HG03342 (cell line): ENCODE results near the gene JMJD4.
"Not testable (repeated sequence)": the region's sequence is repeated elsewhere in the genome, so short reads cannot be mapped to it uniquely, and the experiment has no call there.

ENCODE experiments used
- ATAC-seq: cut with Tn5 transposase; IDR thresholded peaks from one replicate; pipeline ENCODE4 v1.9.1; 2021; ENCODE audit warnings: mild to moderate bottlenecking, moderate library complexity; ENCODE audit not compliant: unreplicated experiment

JMJD4 gene

DNA sequence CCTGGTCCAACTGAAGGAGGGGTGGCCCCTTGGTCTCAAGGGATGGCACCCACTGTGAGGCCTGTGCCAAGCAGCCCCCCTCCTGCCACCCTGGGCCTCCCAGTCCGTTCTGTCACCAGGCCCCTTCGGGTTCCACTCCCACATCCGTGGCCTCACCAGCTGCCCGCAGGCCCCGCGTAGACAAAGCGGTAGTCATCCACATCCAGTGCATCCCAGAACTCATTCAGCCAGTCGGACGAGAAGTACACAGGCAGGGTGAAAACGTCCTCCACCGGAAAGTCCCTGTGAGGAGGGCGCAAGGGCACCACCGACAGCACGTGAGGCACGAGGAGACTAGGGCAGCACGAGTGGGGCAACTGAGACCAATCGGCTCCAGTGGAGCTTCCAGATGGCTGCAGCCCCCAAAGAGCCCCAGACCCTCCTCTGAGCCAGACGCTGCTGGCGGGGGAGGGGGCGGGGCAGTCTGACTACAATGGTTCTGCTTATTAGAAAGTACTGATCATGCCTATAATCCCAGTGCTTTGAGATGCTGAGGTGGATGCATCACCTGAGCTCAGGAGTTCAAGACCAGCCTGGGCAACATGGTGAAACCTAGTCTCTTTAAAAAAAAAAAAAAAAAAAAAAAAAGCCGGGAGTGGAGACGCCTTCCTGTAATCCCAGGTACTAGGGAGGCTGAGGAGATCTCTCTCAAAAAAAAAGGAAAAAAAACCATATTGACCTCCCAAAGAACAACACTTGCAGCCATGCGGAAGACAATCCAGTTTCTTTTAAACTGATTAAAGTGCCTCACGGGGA, 1.2 kb downstream of the JMJD4 start:
- no peak for ATAC-seq

DNA sequence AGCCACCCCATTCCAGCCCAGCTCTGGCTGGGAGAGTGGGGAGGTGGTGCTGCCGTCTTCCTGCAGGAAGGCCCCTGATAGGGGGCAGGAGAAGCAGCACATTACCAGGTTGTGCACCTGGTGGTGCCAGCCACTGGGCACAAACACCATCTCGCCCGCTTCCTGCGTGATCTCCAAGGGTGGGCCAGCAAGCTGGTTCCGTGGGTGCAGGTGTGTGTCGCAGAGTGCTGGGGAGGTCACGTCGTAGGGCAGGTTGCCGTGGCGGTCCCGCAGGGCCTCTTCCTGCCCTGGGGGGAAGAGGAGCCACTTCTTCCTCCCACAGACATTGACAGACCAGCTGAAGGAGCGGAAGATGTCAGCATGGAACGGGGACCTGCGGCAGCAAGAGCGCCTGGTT, 1.8 kb downstream of the JMJD4 start:
- ATAC-seq = no peak

DNA sequence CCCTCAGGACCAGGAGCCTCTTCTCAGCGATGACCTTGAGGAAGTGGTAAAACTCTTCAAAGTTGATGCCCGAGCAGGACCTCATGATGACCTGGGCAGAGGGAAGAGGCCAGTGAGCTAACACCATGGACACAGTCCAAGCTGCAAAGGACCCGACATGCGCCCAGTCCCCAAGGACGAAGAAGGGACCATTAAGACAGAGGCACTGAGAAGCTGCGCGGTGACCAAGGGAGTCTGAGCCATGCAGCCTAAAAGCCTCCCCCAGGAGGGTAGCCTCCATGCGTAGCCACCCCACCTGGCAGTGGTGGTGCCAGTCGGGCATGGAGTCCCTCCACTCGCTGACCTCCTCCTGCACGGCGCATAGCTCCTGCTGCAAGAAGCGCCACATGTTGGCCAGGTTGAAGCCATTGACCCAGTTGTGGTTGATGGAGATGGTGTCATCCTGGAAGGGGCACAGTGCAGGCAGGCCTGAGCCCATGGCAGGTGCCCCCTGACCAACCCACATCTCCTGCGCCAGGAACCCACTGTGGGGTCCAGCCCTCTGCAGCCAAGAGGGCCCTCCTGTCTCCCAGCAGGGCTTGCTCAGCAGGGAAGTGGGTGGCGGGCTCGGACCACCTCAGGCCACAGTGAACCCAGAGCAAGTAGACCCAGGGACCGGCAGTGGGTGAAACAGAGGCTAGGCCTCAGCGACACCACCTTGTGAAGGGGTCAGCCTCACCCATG, 2.4 kb downstream of the JMJD4 start:
- ATAC-seq = no peak

DNA sequence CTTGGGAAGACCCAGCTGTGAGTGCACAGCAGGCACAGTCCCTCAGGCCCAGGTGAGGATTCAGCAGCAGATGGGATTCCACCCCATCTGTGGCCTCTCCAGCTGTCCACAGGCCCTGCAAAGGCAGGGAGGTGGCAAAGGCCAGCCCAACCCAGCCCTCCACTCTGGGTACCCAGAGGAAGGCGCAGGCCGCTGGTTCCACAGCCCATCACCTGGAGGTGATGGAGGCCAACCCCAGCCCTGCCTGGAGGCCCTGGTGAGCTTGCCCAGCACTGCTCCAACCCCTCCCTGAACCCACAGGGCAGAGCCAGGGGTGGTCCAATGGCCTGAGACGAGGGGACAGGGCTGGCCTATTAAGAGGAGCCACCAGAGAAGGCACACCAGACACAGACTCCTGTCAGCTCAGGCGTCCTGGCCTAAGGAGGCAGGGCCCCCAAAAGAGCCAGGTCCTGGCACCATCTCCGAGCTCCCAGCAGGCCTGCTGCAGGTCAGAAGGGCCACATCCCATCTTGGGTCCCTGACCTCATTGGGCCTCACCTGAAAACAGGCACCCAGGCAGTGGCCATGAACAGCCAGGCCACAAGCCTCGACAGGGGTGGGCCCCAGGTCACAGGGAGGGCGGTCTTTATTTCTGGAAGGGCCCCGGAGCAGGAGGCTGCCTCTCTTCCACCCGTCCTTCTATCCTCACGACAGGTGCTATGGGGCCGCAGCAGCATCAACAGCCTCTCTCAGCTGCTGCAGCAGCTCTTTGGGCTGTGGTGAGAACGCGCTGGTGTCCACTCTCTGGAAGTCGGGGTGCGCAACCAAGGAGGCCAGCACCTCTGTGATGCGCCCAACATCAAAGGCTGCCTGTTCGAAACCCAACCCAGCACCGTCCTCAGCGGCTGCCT, 3.2 kb downstream of the JMJD4 start:
- no peak for ATAC-seq

DNA sequence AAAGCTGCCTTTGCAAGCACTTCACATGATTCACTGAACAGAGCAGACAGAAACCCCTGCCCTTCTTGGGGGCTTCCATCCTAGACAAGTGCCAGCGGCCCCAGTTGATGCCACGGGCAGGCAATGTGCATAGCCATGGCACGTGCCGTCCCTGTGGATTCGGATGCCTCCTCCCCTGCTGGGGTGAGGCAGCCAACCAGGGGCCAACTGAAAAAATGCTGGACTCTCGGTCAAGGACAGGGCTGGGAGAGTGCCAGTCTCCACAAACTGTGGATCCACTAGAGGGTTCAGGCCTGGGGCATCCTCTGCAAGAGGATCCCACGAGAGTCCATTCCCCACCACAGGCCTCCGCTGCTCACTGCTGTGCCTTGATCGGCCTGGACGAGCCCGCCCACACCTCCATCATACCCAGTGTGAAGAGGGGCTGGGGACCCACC, 3.8 kb downstream of the JMJD4 start:
- ATAC-seq = no peak

DNA sequence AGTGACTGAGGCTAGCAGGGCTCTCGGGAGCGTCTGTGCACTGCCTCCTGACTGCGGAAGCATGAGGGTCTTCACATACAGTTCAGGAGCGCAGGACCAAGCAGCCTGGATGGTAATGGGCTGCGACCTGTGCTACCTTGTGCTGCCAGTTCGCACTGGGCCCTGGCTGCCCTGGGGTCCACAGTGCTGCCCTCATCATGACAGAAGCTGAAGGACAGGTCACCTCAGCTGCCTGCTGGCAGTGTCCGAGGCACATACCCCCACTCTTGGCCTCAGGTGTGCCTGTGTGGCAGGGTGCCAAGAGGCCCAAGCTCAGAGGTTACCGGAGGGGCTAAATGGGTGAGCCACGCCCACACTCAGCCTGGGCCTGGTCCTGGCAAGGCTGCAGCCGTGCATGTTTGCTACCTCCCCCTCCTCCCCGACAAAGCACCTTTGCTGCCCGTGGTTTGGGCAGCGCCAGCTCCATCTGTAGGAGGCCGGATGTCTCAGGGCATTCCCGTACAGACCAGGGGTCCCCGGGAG, 4.4 kb downstream of the JMJD4 start:
- ATAC-seq = no peak

DNA sequence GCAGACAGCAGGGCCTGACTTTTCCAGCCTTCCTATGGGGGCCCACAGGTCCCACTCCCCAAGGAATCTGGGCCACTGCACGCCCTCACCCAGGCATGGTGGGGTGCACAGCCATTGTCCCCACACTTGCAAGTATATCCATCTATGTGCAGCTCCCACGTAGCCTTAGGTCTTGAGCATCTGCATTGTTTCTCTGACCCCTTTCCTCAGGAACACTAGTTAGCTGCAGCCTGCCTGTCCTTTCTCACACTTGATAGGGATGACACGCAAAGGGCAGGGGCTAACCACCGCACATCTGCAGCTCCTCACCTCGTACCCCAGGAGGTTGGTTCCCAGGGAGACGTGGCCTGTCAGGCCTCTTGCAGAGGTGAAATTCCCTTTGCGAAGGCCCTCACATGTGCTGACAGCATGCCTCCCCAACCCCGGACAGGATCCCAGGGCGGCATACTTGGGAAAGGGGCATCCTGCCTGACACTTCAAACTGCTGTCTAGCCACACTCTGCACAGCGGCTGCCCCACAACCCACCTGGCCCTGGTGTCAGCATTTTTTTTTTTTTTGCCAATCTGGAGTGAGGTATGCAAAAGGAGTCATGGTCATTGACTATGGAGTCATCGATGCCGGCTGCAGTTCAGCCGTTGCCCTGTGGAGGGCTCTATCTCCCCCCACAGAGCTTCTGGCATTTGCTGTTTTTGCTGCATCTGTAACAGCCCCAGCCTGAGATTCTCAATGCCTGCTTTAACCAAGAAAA, 5.0 kb downstream of the JMJD4 start:
- peak; percentile 26 for ATAC-seq

DNA sequence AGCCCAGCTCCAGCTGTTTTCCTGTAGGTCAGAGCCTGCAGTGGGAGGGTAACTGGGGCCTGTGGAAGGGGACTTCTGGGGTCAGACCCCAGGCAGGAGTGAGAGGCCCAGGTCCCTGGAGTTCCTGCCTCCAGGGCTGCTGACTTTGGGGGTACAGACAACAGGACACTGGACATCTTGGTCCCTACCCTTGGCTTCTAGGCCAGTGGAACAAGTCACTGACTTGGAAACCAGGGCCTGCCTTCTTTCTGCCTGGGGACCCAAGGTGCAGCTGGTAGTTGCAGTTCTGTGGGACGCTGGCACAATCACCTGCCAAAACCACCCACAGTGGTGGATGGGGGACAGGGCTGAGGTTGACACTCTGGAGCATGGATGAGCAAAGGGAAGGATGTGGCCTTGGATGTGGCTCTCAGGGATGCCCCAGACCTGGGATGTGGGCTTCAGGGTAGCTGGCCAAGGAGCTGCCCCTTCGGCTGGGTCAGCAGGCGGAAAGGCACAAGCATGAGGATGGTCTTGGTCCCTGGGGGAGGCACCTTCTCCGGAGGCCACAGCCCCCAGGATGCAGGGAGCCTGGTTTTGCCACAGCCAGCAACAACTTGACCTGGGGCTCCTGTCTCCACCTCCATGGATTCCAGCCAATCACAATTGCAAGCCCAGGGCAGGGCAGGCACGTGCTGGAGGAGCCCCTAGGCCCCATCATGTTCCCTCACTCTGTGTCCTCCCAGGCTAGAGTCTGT, 5.8 kb downstream of the JMJD4 start:
- ATAC-seq = no peak

DNA sequence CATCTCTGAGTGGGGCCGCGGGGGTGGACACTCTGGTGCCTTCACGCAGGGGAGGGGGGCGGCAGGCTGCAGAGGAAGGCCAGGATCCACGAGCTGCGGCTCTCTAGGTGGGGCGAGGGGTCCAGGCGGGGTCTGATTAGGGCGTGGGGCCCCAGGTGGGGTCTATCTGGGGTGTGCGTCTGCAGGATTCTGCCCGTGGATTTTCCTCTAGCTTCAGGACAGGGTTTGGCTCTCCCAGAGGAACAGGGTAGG, 6.3 kb downstream of the JMJD4 start:
- no peak for ATAC-seq

DNA sequence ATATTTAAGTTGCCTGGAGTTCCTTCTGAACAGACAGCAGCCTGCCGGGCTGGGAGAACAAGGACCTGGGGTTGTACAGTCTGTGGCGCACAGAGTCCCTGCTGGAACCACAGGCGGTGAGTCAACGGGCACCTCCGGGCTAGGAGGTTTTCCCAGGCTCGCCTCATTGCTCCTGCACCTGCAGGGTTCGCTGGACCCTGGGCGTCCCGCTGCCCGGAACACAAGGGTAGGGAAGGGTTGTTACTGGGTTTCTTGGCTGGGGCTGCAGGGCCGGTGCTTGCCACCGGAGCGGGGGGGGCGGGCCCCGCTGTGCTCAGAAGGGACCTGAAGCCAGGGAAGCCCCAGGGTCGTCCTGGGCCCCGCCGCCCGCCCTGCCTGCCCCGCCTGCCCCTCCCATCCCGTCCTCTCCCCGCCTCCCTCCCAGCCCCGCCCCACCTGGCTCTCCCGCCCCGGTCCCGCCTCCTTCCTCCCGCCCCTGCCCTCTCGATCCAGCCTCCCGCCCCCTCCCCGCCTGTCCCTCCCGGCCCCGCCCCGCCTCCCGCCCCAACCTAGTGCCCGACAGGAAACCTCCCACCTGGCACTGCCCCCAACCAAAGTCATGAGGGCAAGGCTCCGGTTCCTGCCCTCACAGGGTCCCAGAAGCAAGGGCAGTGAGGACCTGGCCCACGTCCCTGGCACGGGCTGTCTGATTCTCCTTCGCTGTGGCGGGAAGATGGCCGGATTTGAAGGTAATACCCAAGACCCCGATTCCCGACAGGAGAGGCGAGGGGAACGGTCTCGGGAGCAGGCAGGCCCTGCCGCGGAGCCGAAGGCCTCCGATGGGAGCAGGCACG, 6.8 kb downstream of the JMJD4 start:
- ATAC-seq = no peak

DNA sequence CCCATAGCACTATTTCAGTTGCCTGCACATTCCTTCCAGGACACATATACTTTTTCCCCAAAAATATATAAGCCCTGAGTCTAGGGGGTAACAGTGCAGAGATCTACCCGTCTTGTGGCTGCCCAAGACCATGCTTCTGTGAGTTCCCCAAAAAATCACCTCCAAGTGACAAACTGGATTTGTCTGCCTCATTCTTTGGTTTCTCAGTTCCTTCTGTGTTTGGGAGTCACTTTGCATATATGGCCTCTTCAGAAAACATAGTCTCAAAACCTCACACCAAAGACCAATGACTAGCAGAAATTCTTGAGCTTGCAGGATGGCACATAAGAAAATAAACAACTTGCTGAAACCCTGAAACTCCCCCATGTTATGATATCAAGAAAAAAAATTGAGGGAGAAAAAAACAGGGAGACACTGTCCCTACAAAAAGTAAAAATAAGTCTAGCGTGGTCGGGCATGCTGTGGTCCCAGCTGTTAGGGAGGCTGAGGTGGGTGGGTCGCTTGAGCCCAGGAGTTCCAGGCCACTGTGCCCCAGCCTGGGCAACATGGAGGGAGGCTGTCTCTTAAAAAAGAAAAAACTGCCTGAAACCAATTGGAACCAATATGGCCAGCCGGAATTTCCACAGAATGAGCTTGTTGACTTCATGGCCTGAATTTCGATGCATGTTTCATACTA, 8.0 kb downstream of the JMJD4 start:
- no peak for ATAC-seq

DNA sequence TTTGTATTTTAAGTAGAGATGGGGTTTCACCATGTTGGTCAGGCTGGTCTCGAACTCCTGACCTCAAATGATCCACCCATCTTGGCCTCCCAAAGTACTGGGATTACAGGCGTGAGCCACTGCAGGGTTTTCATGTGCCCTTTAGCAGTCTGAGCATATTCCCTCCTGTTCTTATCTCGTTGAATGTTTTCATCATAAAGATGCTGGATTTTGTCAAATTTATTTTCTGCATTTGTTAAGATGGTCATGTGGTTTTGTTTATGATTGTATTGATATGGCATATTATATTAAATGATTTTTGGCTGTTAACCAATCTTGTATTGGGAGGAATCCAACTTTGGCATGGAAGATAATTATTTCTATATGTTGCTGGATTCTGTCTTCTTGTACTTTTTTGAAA, 8.8 kb downstream of the JMJD4 start:
- ATAC-seq = no peak

DNA sequence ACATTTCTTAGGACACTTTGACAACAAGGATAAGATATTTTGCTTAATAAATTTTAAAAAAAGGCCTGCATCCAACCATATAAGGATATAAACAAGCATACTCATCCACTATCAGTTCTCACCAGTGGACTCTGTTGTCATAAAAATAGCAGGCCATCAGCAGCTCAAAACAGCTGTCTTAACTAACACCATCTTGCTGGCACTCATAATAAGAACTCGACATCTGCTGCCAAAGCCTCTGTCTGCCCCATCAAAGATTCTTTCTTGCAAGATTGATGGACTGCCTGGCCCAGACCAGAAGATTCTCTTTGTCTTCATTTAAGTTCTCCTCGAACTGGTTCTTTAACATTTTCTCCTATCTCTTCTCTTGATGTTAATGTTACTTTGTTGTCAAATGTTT, 10.1 kb downstream of the JMJD4 start:
- ATAC-seq = no peak

DNA sequence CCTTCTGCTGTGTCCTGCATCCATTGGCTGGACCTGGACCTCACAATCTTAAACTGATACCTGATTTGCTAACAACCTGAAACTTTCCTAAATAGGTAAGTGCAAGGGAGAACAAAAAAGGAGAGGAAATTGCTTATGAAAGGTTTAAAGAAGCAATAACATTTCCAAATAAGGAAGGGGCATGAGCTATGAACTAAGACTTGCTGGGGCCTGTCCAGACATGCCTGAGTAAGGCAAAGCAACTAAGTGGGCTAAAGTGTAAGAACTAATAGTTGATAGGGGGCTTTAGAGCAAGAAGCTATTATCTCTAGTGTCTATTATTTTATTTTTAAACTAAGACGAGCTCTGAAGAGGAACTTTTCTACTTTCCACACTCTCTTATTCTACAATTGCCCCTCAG, 11.6 kb downstream of the JMJD4 start:
- no peak for ATAC-seq

DNA sequence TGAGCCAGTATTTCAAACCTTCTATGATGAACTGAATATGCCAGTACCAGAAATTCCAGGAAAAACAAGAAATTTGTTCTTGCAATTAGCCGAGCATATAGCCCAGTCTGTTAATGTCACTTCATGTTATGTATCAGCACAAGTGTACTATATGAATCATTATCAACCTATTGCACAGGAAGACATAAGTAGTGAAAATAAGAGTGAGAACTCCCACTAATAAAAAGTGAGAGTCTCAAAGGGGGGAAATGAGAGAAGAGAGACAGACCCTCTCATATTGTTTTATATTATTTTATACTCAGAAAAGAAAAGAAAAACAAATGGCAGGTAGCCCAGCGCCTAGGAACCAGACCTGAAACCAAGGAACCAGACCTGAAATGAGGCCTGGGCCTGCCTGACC, 16.2 kb downstream of the JMJD4 start:
- no peak for ATAC-seq

DNA sequence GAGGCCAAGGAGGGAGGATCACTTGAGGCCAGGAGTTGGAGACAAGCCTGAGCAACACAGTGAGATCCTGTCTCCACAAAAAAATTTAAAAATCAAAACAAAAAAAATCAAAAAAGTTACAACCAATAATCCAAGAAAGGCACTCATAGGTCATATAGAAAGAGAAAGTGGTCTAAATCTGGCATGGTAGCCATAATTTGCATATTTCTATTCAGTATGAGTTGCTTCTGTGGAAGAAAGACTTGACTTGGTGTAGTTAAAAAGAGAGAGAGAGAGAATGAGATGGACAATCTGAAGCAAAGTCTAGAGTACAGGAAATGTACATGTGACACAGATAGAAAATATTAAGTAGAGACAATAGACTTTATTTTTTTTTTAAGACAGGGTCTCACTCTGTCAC, 22.5 kb downstream of the JMJD4 start:
- ATAC-seq = peak; percentile 84

DNA sequence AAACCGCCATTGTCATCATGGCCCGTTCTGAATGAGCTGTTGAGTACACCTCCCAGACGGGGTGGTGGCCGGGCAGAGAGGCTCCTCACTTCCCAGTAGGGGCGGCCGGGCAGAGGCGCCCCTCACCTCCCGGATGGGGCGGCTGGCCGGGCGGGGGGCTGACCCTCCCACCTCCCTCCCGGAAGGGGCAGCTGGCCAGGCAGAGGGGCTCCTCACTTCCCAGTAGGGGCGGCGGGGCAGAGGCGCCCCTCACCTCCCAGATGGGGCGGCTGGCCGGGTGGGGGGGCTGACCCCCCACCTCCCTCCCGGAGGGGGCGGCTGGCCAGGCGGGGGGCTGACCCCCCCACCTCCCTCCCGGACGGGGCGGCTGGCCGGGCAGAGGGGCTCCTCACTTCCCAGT, 24.6 kb downstream of the JMJD4 start:
- not testable (repeated sequence) for ATAC-seq

DNA sequence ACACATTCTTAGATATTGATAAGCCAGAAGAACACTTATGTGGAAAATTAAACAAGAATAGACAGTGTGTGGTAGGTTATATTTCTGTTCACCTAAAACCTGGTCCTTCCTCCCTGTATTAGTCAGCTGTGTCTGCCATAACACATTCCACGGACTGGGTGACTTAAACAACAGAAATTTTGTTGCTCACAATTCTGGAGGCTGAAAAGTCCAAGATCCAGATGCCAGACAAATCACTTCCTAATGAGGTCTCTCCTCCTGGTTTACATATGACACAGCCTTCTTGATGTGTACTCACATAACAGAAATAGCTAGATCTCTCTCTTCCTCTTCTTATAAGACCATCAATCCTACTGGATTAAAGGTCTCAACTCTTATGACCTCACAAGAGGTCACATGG, 25.7 kb downstream of the JMJD4 start:
- ATAC-seq = no peak

DNA sequence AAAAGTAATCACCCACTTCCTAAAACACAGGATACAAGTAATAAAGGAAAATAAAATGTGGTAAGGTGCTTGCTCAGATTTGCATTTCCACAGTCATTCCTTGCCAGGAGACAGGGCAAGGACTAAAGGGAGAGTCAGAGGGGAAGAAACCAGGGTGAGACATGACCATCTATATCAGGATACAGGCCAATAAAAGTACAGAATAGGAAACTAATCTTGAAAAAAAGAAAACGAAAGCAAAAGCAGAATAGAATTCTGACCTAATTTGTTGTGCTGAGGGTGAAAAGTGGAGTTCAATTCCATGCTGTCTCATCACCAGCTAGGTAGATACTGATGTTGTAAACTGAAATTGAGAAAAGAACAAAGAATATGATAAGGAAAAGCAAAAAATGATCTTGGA, 27.3 kb downstream of the JMJD4 start:
- no peak for ATAC-seq
